ENCODE data around the gene ZNF532.

DNA sequence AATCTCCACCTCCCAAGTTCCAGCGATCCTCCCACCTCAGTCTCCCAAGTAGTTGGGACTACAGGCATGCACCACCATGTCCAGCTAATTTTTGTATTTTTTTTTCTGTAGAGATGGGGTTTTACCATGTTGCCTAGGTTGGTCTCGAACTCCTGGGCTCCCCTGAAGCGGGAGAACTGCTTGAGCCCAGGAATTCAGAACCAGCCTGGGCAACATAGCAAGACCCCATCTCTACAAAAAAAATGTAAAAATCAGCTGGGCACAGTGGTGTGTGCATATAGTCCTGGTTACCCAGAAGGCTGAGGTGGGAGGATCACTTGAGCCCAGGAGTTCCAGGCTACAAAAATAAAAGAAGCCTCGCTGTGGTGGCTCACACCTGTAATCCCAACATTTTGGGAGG, 12.0 kb upstream of the ZNF532 start:
- TF ChIP-seq, protein P1, sequence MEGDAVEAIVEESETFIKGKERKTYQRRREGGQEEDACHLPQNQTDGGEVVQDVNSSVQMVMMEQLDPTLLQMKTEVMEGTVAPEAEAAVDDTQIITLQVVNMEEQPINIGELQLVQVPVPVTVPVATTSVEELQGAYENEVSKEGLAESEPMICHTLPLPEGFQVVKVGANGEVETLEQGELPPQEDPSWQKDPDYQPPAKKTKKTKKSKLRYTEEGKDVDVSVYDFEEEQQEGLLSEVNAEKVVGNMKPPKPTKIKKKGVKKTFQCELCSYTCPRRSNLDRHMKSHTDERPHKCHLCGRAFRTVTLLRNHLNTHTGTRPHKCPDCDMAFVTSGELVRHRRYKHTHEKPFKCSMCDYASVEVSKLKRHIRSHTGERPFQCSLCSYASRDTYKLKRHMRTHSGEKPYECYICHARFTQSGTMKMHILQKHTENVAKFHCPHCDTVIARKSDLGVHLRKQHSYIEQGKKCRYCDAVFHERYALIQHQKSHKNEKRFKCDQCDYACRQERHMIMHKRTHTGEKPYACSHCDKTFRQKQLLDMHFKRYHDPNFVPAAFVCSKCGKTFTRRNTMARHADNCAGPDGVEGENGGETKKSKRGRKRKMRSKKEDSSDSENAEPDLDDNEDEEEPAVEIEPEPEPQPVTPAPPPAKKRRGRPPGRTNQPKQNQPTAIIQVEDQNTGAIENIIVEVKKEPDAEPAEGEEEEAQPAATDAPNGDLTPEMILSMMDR (IDR thresholded peaks at IDR 0.05) = no peak
- TF ChIP-seq POLR2A (IDR thresholded peaks at IDR 0.05) = no peak
